IgD-negative memory B cell (primary cell): ENCODE data around the gene ETV6. TPM values are rescaled to one million over a fixed set of nuclear protein-coding genes. Genes with fewer than 3 reads are reported as not detected.

ENCODE experiments used
- H3K27ac Mint-ChIP-seq, 3 donors: one replicate each; pipeline ENCODE4 v1.8.0; 2020 to 2022; ENCODE audit warnings: mild to moderate bottlenecking in 3 of 3, mixed read lengths in 3 of 3, moderate library complexity in 1 of 3
- H3K27me3 Mint-ChIP-seq: one replicate; pipeline ENCODE4 v1.8.0; 2021; ENCODE audit warnings: mixed read lengths
- H3K36me3 Mint-ChIP-seq: one replicate; pipeline ENCODE4 v1.8.0; 2020; ENCODE audit warnings: mild to moderate bottlenecking, mixed read lengths
- H3K4me1 Mint-ChIP-seq, 3 donors: one replicate each; pipeline ENCODE4 v1.8.0; 2020 to 2022; ENCODE audit warnings: mixed read lengths in 3 of 3, mild to moderate bottlenecking in 1 of 3
- H3K4me3 Mint-ChIP-seq, 4 donors: one replicate each; pipeline ENCODE4 v1.8.0; 2020 to 2022; ENCODE audit warnings: mild to moderate bottlenecking in 4 of 4, mixed read lengths in 4 of 4, moderate library complexity in 3 of 4
- H3K9me3 Mint-ChIP-seq, 3 donors: one replicate each; pipeline ENCODE4 v1.8.0; 2020 to 2021; ENCODE audit warnings: mixed read lengths in 3 of 3, mild to moderate bottlenecking in 1 of 3
- polyA plus RNA-seq: library from polyadenylated mRNA; unstranded; fragments of 300-500 nt; fragmentation: Illumina TruSeq; gene quantifications from one replicate; pipeline ENCODE4 v1.2.3, GENCODE V29; 2021

ETV6 gene
- polyA plus RNA-seq, 1 donor from 2014 or later: 9.8 TPM

GRCh38 chr12:11824736-11825135 lies 175.3 kb downstream of the ETV6 start:
- peak overlapping the region in 2 of 3 donors; percentile 39 to 56 for H3K27ac Mint-ChIP-seq
- peaks cover 5% of the 10 kb centered on the region for H3K36me3 Mint-ChIP-seq
- H3K4me3 Mint-ChIP-seq: peak overlapping the region in 2 of 4 donors; percentile 19 to 73
- H3K27me3 Mint-ChIP-seq: no peaks in the 10 kb centered on the region
- peaks cover 40 to 46% (median 42%) of the 10 kb centered on the region in 3 donors for H3K4me1 Mint-ChIP-seq
- H3K9me3 Mint-ChIP-seq: peaks cover 0 to 4% (median 0%) of the 10 kb centered on the region in 3 donors

GRCh38 chr12:11825278-11825677 lies 175.8 kb downstream of the ETV6 start:
- Mint-ChIP-seq H3K4me1 (peaks cover 40 to 46% (median 42%) of the 10 kb centered on the region in 3 donors), H3K4me3 (peak overlapping the region in 2 of 4 donors; percentile 19 to 73), H3K27me3 (no peaks in the 10 kb centered on the region), H3K27ac (peak overlapping the region in 2 of 3 donors; percentile 56 to 79), H3K9me3 (peaks cover 0 to 4% (median 0%) of the 10 kb centered on the region in 3 donors), H3K36me3 (peaks cover 5% of the 10 kb centered on the region)

- H3K27me3 Mint-ChIP-seq: no peaks in the 10 kb centered on the region
- peaks cover 0 to 4% (median 0%) of the 10 kb centered on the region in 3 donors for H3K9me3 Mint-ChIP-seq
- H3K36me3 Mint-ChIP-seq: peaks cover 5% of the 10 kb centered on the region
- H3K27ac Mint-ChIP-seq: peak overlapping the region in 1 of 3 donors; percentile 71
- no peak overlapping the region for H3K4me3 Mint-ChIP-seq
- H3K4me1 Mint-ChIP-seq: peaks cover 40 to 43% (median 40%) of the 10 kb centered on the region in 3 donors
These were observed 177.1 kb downstream of the ETV6 start for GRCh38 chr12:11826574-11826973.

- Mint-ChIP-seq H3K4me1 (peaks cover 32 to 43% (median 35%) of the 10 kb centered on the region in 3 donors), H3K27ac (no peak overlapping the region), H3K36me3 (peaks cover 2% of the 10 kb centered on the region), H3K4me3 (peak overlapping the region in 1 of 4 donors; percentile 41), H3K27me3 (no peaks in the 10 kb centered on the region), H3K9me3 (no peaks in the 10 kb centered on the region)
These were observed 177.9 kb downstream of the ETV6 start for GRCh38 chr12:11827091-11828061.

GRCh38 chr12:11829764-11830194 lies 180.3 kb downstream of the ETV6 start:
- Mint-ChIP-seq H3K4me3 (no peak overlapping the region), H3K9me3 (no peaks in the 10 kb centered on the region), H3K36me3 (no peaks in the 10 kb centered on the region), H3K4me1 (peaks cover 28 to 39% (median 31%) of the 10 kb centered on the region in 3 donors), H3K27ac (no peak overlapping the region), H3K27me3 (no peaks in the 10 kb centered on the region)

- Mint-ChIP-seq H3K4me3 (no peak overlapping the region), H3K9me3 (no peaks in the 10 kb centered on the region), H3K36me3 (no peaks in the 10 kb centered on the region), H3K27ac (no peak overlapping the region), H3K27me3 (no peaks in the 10 kb centered on the region), H3K4me1 (peaks cover 28 to 39% (median 31%) of the 10 kb centered on the region in 3 donors)
These were observed 180.9 kb downstream of the ETV6 start for GRCh38 chr12:11830307-11830801.

GRCh38 chr12:11832093-11832492 lies 182.6 kb downstream of the ETV6 start:
- peak overlapping the region in 1 of 4 donors; percentile 66 for H3K4me3 Mint-ChIP-seq
- H3K4me1 Mint-ChIP-seq: peaks cover 35 to 47% (median 35%) of the 10 kb centered on the region in 3 donors
- no peaks in the 10 kb centered on the region for H3K9me3 Mint-ChIP-seq
- H3K36me3 Mint-ChIP-seq: no peaks in the 10 kb centered on the region
- H3K27me3 Mint-ChIP-seq: no peaks in the 10 kb centered on the region
- H3K27ac Mint-ChIP-seq: peak overlapping the region in 2 of 3 donors; percentile 19 to 59

GRCh38 chr12:11833174-11833895 lies 183.9 kb downstream of the ETV6 start:
- Mint-ChIP-seq H3K4me1 (peaks cover 35 to 54% (median 39%) of the 10 kb centered on the region in 3 donors), H3K36me3 (no peaks in the 10 kb centered on the region), H3K27ac (peak overlapping the region; percentile 57 to 91 (median 59)), H3K9me3 (no peaks in the 10 kb centered on the region), H3K4me3 (no peak overlapping the region), H3K27me3 (no peaks in the 10 kb centered on the region)

GRCh38 chr12:11834104-11834812 lies 184.8 kb downstream of the ETV6 start:
- H3K27me3 Mint-ChIP-seq: no peaks in the 10 kb centered on the region
- peak overlapping the region; percentile 57 to 99 (median 91) for H3K27ac Mint-ChIP-seq
- no peaks in the 10 kb centered on the region for H3K9me3 Mint-ChIP-seq
- H3K4me1 Mint-ChIP-seq: peaks cover 35 to 58% (median 44%) of the 10 kb centered on the region in 3 donors
- H3K36me3 Mint-ChIP-seq: no peaks in the 10 kb centered on the region
- H3K4me3 Mint-ChIP-seq: peak overlapping the region in 1 of 4 donors; percentile 2

- no peaks in the 10 kb centered on the region for H3K27me3 Mint-ChIP-seq
- peaks cover 37 to 62% (median 45%) of the 10 kb centered on the region in 3 donors for H3K4me1 Mint-ChIP-seq
- peak overlapping the region; percentile 49 to 99 (median 91) for H3K27ac Mint-ChIP-seq
- no peaks in the 10 kb centered on the region for H3K36me3 Mint-ChIP-seq
- peak overlapping the region in 2 of 4 donors; percentile 29 to 84 for H3K4me3 Mint-ChIP-seq
- no peaks in the 10 kb centered on the region for H3K9me3 Mint-ChIP-seq
These were observed 185.5 kb downstream of the ETV6 start for GRCh38 chr12:11834931-11835330.

- Mint-ChIP-seq H3K9me3 (no peaks in the 10 kb centered on the region), H3K27me3 (no peaks in the 10 kb centered on the region), H3K4me3 (peak overlapping the region; percentile 0 to 84 (median 41)), H3K27ac (peak overlapping the region; percentile 49 to 99 (median 91)), H3K4me1 (peaks cover 43 to 73% (median 48%) of the 10 kb centered on the region in 3 donors), H3K36me3 (peaks cover 11% of the 10 kb centered on the region)
These were observed 187.0 kb downstream of the ETV6 start for GRCh38 chr12:11836282-11837151.

- Mint-ChIP-seq H3K27me3 (no peaks in the 10 kb centered on the region), H3K9me3 (no peaks in the 10 kb centered on the region), H3K4me1 (peaks cover 43 to 69% (median 45%) of the 10 kb centered on the region in 3 donors), H3K4me3 (peak overlapping the region in 2 of 4 donors; percentile 0 to 84), H3K36me3 (peaks cover 13% of the 10 kb centered on the region), H3K27ac (peak overlapping the region; percentile 49 to 99 (median 91))
These were observed 187.9 kb downstream of the ETV6 start for GRCh38 chr12:11837216-11837934.

GRCh38 chr12:11838403-11838802 lies 188.9 kb downstream of the ETV6 start:
- Mint-ChIP-seq H3K27me3 (no peaks in the 10 kb centered on the region), H3K36me3 (peaks cover 17% of the 10 kb centered on the region), H3K4me3 (no peak overlapping the region), H3K27ac (peak overlapping the region in 1 of 3 donors; percentile 16), H3K9me3 (no peaks in the 10 kb centered on the region), H3K4me1 (peaks cover 43 to 65% (median 43%) of the 10 kb centered on the region in 3 donors)
